NCI-H524 (cell line): Measurements from ENCODE around the gene ERP27.

Experiments used
- DNase-seq, 2 experiments: peaks; one replicate each; lab custom pipeline; 2025; lab: John Stamatoyannopoulos, UW

Gene ERP27

GRCh38 chr12:14936224-14936861, 2.0 kb downstream of the ERP27 start:
- DNase-seq, result peak; percentile 81 to 88

GRCh38 chr12:14935031-14935430, 3.3 kb downstream of the ERP27 start:
- no peak for DNase-seq

- DNase-seq, result no peak
Observed at GRCh38 chr12:14934511-14934910, 3.8 kb downstream of the ERP27 start.

GRCh38 chr12:14931791-14932560, 6.4 kb downstream of the ERP27 start:
- DNase-seq, result no peak

- no peak for DNase-seq
Observed at GRCh38 chr12:14931359-14931758, 7.0 kb downstream of the ERP27 start.

GRCh38 chr12:14930299-14930698, 8.0 kb downstream of the ERP27 start:
- no peak for DNase-seq

- no peak for DNase-seq
Observed at GRCh38 chr12:14928931-14929330, 9.4 kb downstream of the ERP27 start.

GRCh38 chr12:14927267-14927666, 11.1 kb downstream of the ERP27 start:
- no peak for DNase-seq

GRCh38 chr12:14924541-14924940, 13.8 kb downstream of the ERP27 start:
- no peak for DNase-seq

- DNase-seq, result no peak
Observed at GRCh38 chr12:14923944-14924343, 14.4 kb downstream of the ERP27 start.

GRCh38 chr12:14921218-14921617, 17.1 kb downstream of the ERP27 start:
- no peak for DNase-seq

- no peak for DNase-seq
Observed at GRCh38 chr12:14920475-14921126, 17.7 kb downstream of the ERP27 start.

- DNase-seq, result no peak
Observed at GRCh38 chr12:14919455-14919854, 18.9 kb downstream of the ERP27 start.

- no peak for DNase-seq
Observed at GRCh38 chr12:14915736-14916135, 22.6 kb downstream of the ERP27 start.

GRCh38 chr12:14913381-14913781, 25.0 kb downstream of the ERP27 start:
- peak in 1 of 2 experiments; percentile 30 for DNase-seq

GRCh38 chr12:14911131-14911530, 27.2 kb downstream of the ERP27 start:
- DNase-seq, result no peak

GRCh38 chr12:14910090-14910915, 28.0 kb downstream of the ERP27 start:
- DNase-seq, result no peak

- DNase-seq, result no peak
Observed at GRCh38 chr12:14907953-14908352, 30.4 kb downstream of the ERP27 start.

- no peak for DNase-seq
Observed at GRCh38 chr12:14906114-14906513, 32.2 kb downstream of the ERP27 start.

- DNase-seq, result no peak
Observed at GRCh38 chr12:14905269-14906004, 32.9 kb downstream of the ERP27 start.

GRCh38 chr12:14904854-14905253, 33.5 kb downstream of the ERP27 start:
- no peak for DNase-seq
